B cell (primary cell): ENCODE results near the gene ZNF311. TPM values are rescaled to one million over a fixed set of nuclear protein-coding genes. Genes with fewer than 3 reads are reported as not detected.
A peak's percentile ranks its signal among the peaks of the same experiment; 100 is the strongest.

Source experiments
- ATAC-seq: fragments of 200-7000 bp; cut with Tn5 transposase; one replicate; pipeline ENCODE4 v1.10.0; 2021; ENCODE audit warnings: low read depth, mild to moderate bottlenecking, moderate number of reproducible peaks, moderate library complexity
- CTCF ChIA-PET: fragments of 350-600 bp; sonication (Branson Sonifier 250); formaldehyde crosslinking; loops from one replicate; lab custom pipeline; 2021; ENCODE audit warnings: antibody characterized with exemption, inconsistent platforms; lab: Charles Lee
- POLR2A ChIA-PET: fragments of 350-600 bp; sonication (Branson Sonifier 250); formaldehyde crosslinking; loops from one replicate; lab custom pipeline; 2021; ENCODE audit warnings: antibody characterized with exemption; lab: Charles Lee
- DNase-seq: peaks from one replicate; pipeline ENCODE4 v3.0.0; 2013
- H2AFZ ChIP-seq: 2 replicates; pipeline ENCODE4 v1.6.1; 2012; ENCODE audit warnings: mild to moderate bottlenecking, low read depth, low read length; ENCODE audit not compliant: insufficient read depth, poor library complexity, severe bottlenecking
- H3K27ac ChIP-seq, 2 donors: 1 replicate in 1 of 2; 2 replicates in 1 of 2; pipeline ENCODE4 v1.5.1; 2012 to 2013; ENCODE audit warnings: low read length in 2 of 2, mild to moderate bottlenecking in 2 of 2, moderate library complexity in 1 of 2
- H3K27me3 ChIP-seq, 4 experiments: fragments of 200-600 bp in 1 of 4; sonication (generic) in 1 of 4; replicated peaks in 1 of 4; 1 replicate in 2 of 4; 2 replicates in 2 of 4; pipeline versions ENCODE4 v1.6.1 to v1.7.0; 2013 to 2016; ENCODE audit warnings: low read length in 3 of 4, mild to moderate bottlenecking in 2 of 4, mixed read lengths in 1 of 4, moderate library complexity in 1 of 4; ENCODE audit not compliant: insufficient read depth in 4 of 4, control insufficient read depth in 3 of 4; ENCODE audit errors: control extremely low read depth in 1 of 4
- H3K36me3 ChIP-seq, 2 experiments: replicated peaks in 1 of 2; 1 replicate in 1 of 2; 2 replicates in 1 of 2; pipeline versions ENCODE4 v1.6.1 to v1.7.1; 2013; ENCODE audit warnings: low read length in 1 of 2; ENCODE audit not compliant: insufficient read depth in 2 of 2, control insufficient read depth in 1 of 2; ENCODE audit errors: control extremely low read depth in 1 of 2, extremely low read depth in 1 of 2
- H3K4me1 ChIP-seq, 2 donors: fragments of 200-600 bp in 1 of 2; sonication (generic) in 1 of 2; 1 replicate in 1 of 2; 2 replicates in 1 of 2; pipeline versions ENCODE4 v1.5.1 to v1.6.1; 2013 to 2017; ENCODE audit warnings: low read length in 2 of 2; ENCODE audit not compliant: control insufficient read depth in 2 of 2, insufficient read depth in 2 of 2
- H3K4me2 ChIP-seq: replicated peaks from 2 replicates; pipeline ENCODE3; 2012; ENCODE audit warnings: mild to moderate bottlenecking, low read depth, low read length; ENCODE audit not compliant: poor library complexity, severe bottlenecking
- H3K4me3 ChIP-seq, 5 experiments: fragments of 200-600 bp in 1 of 5; sonication (generic) in 1 of 5; 1 replicate in 3 of 5; 2 replicates in 2 of 5; pipeline versions ENCODE4 v1.5.1 to v1.7.0; 2011 to 2016; ENCODE audit warnings: low read length in 4 of 5, mild to moderate bottlenecking in 4 of 5, low read depth in 2 of 5, control low read depth in 1 of 5, moderate library complexity in 1 of 5; ENCODE audit not compliant: insufficient read depth in 1 of 5; ENCODE audit errors: control extremely low read depth in 1 of 5, extremely low read depth in 1 of 5
- H3K79me2 ChIP-seq: fragments of 200-600 bp; sonication (generic); one replicate; pipeline ENCODE4 v1.6.0; 2016; ENCODE audit warnings: low read length; ENCODE audit not compliant: control insufficient read depth, insufficient read depth
- H3K9ac ChIP-seq: fragments of 200-600 bp; sonication (generic); 2 replicates; pipeline ENCODE4 v1.6.1; 2017; ENCODE audit warnings: mild to moderate bottlenecking, low read length, moderate library complexity
- H3K9me3 ChIP-seq, 3 donors: one replicate each; pipeline versions ENCODE4 v1.6.1 to v1.7.1; 2013; ENCODE audit warnings: low read length in 2 of 3; ENCODE audit not compliant: control insufficient read depth in 2 of 3, insufficient read depth in 1 of 3; ENCODE audit errors: control extremely low read depth in 1 of 3
- H4K20me1 ChIP-seq: 2 replicates; pipeline ENCODE4 v1.6.0; 2012; ENCODE audit warnings: mild to moderate bottlenecking, low read length; ENCODE audit not compliant: insufficient read depth, control insufficient read depth, poor library complexity, severe bottlenecking
- H3K27ac Mint-ChIP-seq: one replicate; pipeline ENCODE4 v1.8.0; 2021; ENCODE audit warnings: mixed read lengths
- H3K27me3 Mint-ChIP-seq: one replicate; pipeline ENCODE4 v1.8.0; 2021; ENCODE audit warnings: mixed read lengths
- H3K4me1 Mint-ChIP-seq: one replicate; pipeline ENCODE4 v1.8.0; 2021; ENCODE audit warnings: mixed read lengths
- H3K4me3 Mint-ChIP-seq: one replicate; pipeline ENCODE4 v1.8.0; 2021; ENCODE audit warnings: mixed read lengths
- H3K9me3 Mint-ChIP-seq: one replicate; pipeline ENCODE4 v1.8.0; 2022; ENCODE audit warnings: mixed read lengths; ENCODE audit not compliant: insufficient read depth
- EZH2 ChIP-seq: IDR thresholded peaks from 2 replicates; pipeline ENCODE4 v1.6.1; 2012; ENCODE audit warnings: borderline replicate concordance, low read depth, mild to moderate bottlenecking, moderate library complexity, low read length; ENCODE audit not compliant: insufficient read depth, poor library complexity, severe bottlenecking
- WGBS: methylation state at CpG from one replicate; pipeline ENCODE4 v1.1.5; 2013; ENCODE audit warnings: missing lambda C conversion rate; ENCODE audit not compliant: insufficient coverage; 5-methylcytosine and 5-hydroxymethylcytosine counted together
- intact Hi-C: fragments of 100-400 bp; cut with micrococcal nuclease; formaldehyde crosslinking; loops from one replicate; pipeline ENCODE4 v1.10.0; 2022
- polyA plus RNA-seq: library from polyadenylated mRNA; depleted of rRNA; stranded (reverse); fragments of >200 nt; gene quantifications from 2 replicates; pipeline ENCODE4 v1.2.3, GENCODE V29; 2012
- total RNA-seq, 2 donors: library from RNA; stranded (reverse); fragments of 120-200 nt in 1 of 2; gene quantifications; 1 replicate in 1 of 2; 2 replicates in 1 of 2; pipeline versions ENCODE4 v1.2.3 to v1.2.4, GENCODE V29; 2013 to 2022
- TF ChIP-seq, protein P1 (sequence below): fragments of 200-600 bp; IDR thresholded peaks from one replicate; pipeline ENCODE4 v1.8.0; 2022; ENCODE audit warnings: antibody characterized with exemption, mild to moderate bottlenecking

The ZNF311 gene
- total and polyA plus RNA-seq, 2 donors (not counting 1 experiment from before 2014, with no cell fraction given), result 0.17 TPM; not detected in 1

DNA sequence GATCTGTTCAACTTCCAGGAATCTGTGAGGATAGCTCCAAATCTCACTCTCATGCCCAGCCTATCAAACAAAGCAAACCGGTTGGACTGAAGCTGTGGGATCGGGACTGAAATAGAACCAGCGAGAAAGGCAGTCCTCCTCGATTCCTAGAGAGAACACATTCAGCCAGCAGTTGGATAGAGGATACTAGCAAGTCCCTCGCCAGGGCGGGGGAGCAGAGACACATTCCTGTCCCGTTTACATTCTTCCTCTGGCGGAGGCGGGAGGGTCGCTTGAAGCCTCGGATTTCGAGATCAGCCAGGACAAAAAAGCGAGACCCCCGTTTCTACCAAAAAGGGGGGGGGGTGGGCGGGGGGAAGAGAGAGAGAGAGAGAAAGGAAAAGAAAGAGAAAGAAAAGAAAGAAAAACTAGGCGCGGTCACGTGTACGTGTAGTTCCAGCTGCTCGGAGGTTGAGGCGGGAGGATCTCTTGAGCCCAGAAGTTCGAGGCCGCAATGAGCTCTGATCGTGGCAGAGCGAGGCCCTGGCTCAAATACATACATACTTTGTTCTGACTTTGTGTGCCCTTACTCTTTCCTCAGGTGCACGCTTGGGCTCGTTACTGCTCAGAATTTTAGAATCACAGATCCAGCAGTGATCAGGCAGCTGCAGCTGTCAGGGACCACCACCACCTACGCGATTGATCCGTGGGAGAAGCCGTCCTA is 19.5 kb downstream of the ZNF311 start:
- no peaks in the 10 kb centered on the region for H3K36me3 ChIP-seq
- peaks cover 1 to 37% (median 5%) of the 10 kb centered on the region in 3 donors for H3K9me3 ChIP-seq
- H3K27ac Mint-ChIP-seq, result no peak overlapping the region
- WGBS, result 13% methylated on average over 19 of the region's 31 CpGs
- peak overlapping the region in 1 of 5 experiments; percentile 6 for H3K4me3 ChIP-seq
- H3K4me2 ChIP-seq, result peak overlapping the region; percentile 45
- peaks cover 0 to 38% (median 14%) of the 10 kb centered on the region in 4 experiments for H3K27me3 ChIP-seq
- intact Hi-C loops, result no loop called here
- H3K27ac ChIP-seq, result no peak overlapping the region
- ChIA-PET POLR2A (no interaction called here), CTCF (interaction anchor here (1.1 to 1.5 kb wide), 3 partner anchors 148 to 301 kb away, joined by 3 to 5 read pairs (median 3); no protein-coding TSS in a partner anchor)
- H3K79me2 ChIP-seq, result no peaks in the 10 kb centered on the region
- DNase-seq (peak; percentile 33), ATAC-seq (no peak)
- no peak overlapping the region for H2AFZ ChIP-seq
- H3K27me3 Mint-ChIP-seq, result peaks cover 30% of the 10 kb centered on the region
- TF ChIP-seq, protein P1, sequence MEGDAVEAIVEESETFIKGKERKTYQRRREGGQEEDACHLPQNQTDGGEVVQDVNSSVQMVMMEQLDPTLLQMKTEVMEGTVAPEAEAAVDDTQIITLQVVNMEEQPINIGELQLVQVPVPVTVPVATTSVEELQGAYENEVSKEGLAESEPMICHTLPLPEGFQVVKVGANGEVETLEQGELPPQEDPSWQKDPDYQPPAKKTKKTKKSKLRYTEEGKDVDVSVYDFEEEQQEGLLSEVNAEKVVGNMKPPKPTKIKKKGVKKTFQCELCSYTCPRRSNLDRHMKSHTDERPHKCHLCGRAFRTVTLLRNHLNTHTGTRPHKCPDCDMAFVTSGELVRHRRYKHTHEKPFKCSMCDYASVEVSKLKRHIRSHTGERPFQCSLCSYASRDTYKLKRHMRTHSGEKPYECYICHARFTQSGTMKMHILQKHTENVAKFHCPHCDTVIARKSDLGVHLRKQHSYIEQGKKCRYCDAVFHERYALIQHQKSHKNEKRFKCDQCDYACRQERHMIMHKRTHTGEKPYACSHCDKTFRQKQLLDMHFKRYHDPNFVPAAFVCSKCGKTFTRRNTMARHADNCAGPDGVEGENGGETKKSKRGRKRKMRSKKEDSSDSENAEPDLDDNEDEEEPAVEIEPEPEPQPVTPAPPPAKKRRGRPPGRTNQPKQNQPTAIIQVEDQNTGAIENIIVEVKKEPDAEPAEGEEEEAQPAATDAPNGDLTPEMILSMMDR, result no peak
- no peak for TF ChIP-seq EZH2
- peaks cover 25 to 32% of the 10 kb centered on the region in 2 donors for H3K4me1 ChIP-seq
- H3K4me1 Mint-ChIP-seq, result peaks cover 44% of the 10 kb centered on the region
- H4K20me1 ChIP-seq, result no peaks in the 10 kb centered on the region
- H3K9ac ChIP-seq, result peak overlapping the region; percentile 16
- peak overlapping the region; percentile 54 for H3K4me3 Mint-ChIP-seq
- no peaks in the 10 kb centered on the region for H3K9me3 Mint-ChIP-seq

DNA sequence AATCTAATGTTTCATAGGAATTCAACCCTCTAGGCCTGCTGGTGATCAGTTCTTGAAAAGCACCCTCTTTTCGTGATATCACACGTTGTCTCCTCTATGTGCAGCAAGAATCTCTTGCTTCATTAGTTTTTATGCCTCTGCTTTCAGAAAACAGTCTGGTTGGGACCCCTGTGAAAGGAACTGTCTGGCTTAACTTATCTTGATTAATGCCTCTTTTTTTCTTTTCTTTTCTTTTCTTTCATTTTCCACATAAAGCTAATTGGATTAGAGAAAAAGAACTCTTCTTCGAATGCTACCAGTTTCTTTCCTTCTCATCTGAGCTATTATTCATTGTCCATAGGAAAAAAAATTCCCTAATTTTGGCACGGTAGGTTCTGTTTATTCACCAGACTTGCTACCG is 21.3 kb downstream of the ZNF311 start:
- Mint-ChIP-seq H3K27me3 (peaks cover 30% of the 10 kb centered on the region), H3K4me3 (peak overlapping the region; percentile 42), H3K4me1 (peaks cover 50% of the 10 kb centered on the region), H3K9me3 (no peaks in the 10 kb centered on the region), H3K27ac (no peak overlapping the region)
- Histone ChIP-seq H3K36me3 (no peaks in the 10 kb centered on the region), H3K4me1 (peaks cover 30 to 34% of the 10 kb centered on the region in 2 donors), H4K20me1 (no peaks in the 10 kb centered on the region), H3K9me3 (peaks cover 1 to 28% (median 5%) of the 10 kb centered on the region in 3 donors), H3K27me3 (peaks cover 0 to 29% (median 13%) of the 10 kb centered on the region in 4 experiments), H3K27ac (no peak overlapping the region), H3K9ac (no peak overlapping the region), H3K4me3 (no peak overlapping the region), H3K4me2 (no peak overlapping the region), H2AFZ (no peak overlapping the region), H3K79me2 (no peaks in the 10 kb centered on the region)
- intact Hi-C loops, result loop anchor here (2.0 to 5.0 kb wide), 4 partner anchors 33 to 1297 kb away; no protein-coding TSS in a partner anchor
- POLR2A ChIA-PET, result interaction anchor here (0.7 to 0.9 kb wide), 2 partner anchors 38 to 87 kb away, joined by 3 read pairs; no protein-coding TSS in a partner anchor
- no peak for ATAC-seq
- TF ChIP-seq, protein P1, result no peak
- no peak for TF ChIP-seq EZH2
- DNase-seq, result no peak
- WGBS, result 79% methylated on average over 2 of the region's 5 CpGs
- CTCF ChIA-PET, result interaction anchor here (0.7 to 0.8 kb wide), 3 partner anchors 32 to 1392 kb away, joined by 3 to 5 read pairs (median 4); no protein-coding TSS in a partner anchor
